HCT116 (cell line): ENCODE measurements around the gene DLST. TPM values are rescaled to one million over a fixed set of nuclear protein-coding genes. Genes with fewer than 3 reads are reported as not detected.

Source experiments
- ATAC-seq: fragments of 200-7000 bp; cut with Tn5 transposase; 2 replicates; pipeline ENCODE4 v1.9.1; 2020; ENCODE audit warnings: mild to moderate bottlenecking, moderate library complexity
- BruUV-seq: library from RNA; stranded (reverse); fragments of 400-500 nt; replicated peaks from 2 replicates; lab custom pipeline; 2021; lab: Mats Ljungman, UMichigan
- CTCF ChIA-PET: fragments of 300-600 bp; sonication (Branson Sonifier 250); formaldehyde crosslinking; loops from one replicate; lab custom pipeline; 2021; ENCODE audit warnings: antibody characterized with exemption; lab: Charles Lee
- POLR2A ChIA-PET: fragments of 300-600, 350-600 bp; sonication (Branson Sonifier 250); formaldehyde crosslinking; loops from one replicate; lab custom pipeline; 2021; ENCODE audit warnings: antibody characterized with exemption; lab: Charles Lee
- RAD21 ChIA-PET, 2 experiments: fragments of 300-600 bp; sonication (Branson Sonifier 250); formaldehyde crosslinking; loops; one replicate each; lab custom pipeline; 2023; ENCODE audit warnings: low total read pairs in 2 of 2; ENCODE audit not compliant: uncharacterized antibody in 2 of 2, unreplicated experiment in 2 of 2, low non-redundant PET in 1 of 2; lab: Charles Lee
- DNase-seq: peaks from one replicate; pipeline ENCODE4 v3.0.0-alpha.2; 2010; ENCODE audit warnings: low read depth, low spot score
- H2AFZ ChIP-seq: fragments of 200-600 bp; shearing (Covaris generic), sonication (generic); 2 replicates; pipeline ENCODE4 v1.6.1; 2017; ENCODE audit warnings: low read depth, mixed run types, mixed read lengths, antibody characterized with exemption, low read length; ENCODE audit not compliant: poor library complexity, severe bottlenecking
- H3K27ac ChIP-seq: 2 replicates; pipeline ENCODE4 v1.5.1; 2012; ENCODE audit warnings: low read depth, low read length
- H3K27me3 ChIP-seq: fragments of 200-600 bp; sonication (generic); 2 replicates; pipeline ENCODE4 v1.6.1; 2016; ENCODE audit warnings: mixed run types, low read length, mixed read lengths; ENCODE audit not compliant: insufficient read depth
- H3K36me3 ChIP-seq, 2 experiments: fragments of 200-500 bp in 1 of 2; fragments of 200-600 bp in 1 of 2; sonication (Bioruptor generic) in 1 of 2; sonication (generic) in 1 of 2; 2 replicates each; pipeline versions ENCODE4 v1.5.1 to v1.6.1; 2014 to 2016; ENCODE audit warnings: low read length in 2 of 2, inconsistent platforms in 1 of 2, mixed read lengths in 1 of 2, mixed run types in 1 of 2; ENCODE audit not compliant: insufficient read depth in 2 of 2, control insufficient read depth in 1 of 2
- H3K4me1 ChIP-seq, 2 experiments: fragments of 200-600 bp in 1 of 2; sonication (generic) in 1 of 2; 2 replicates each; pipeline versions ENCODE4 v1.5.1 to v1.6.1; 2012 to 2017; ENCODE audit warnings: low read length in 2 of 2, inconsistent platforms in 1 of 2, mild to moderate bottlenecking in 1 of 2, mixed read lengths in 1 of 2, mixed run types in 1 of 2, moderate library complexity in 1 of 2; ENCODE audit not compliant: insufficient read depth in 2 of 2, control insufficient read depth in 1 of 2
- H3K4me2 ChIP-seq: fragments of 200-600 bp; sonication (generic); 2 replicates; pipeline ENCODE4 v1.6.1; 2017; ENCODE audit warnings: mixed run types, low read length, mixed read lengths
- H3K4me3 ChIP-seq, 2 experiments: fragments of 200-600 bp in 1 of 2; sonication (generic) in 1 of 2; replicated peaks in 1 of 2; 2 replicates each; pipeline ENCODE4 v1.5.1; 2011 to 2016; ENCODE audit warnings: low read length in 2 of 2, control low read depth in 1 of 2, low read depth in 1 of 2, mild to moderate bottlenecking in 1 of 2, mixed read lengths in 1 of 2, mixed run types in 1 of 2
- H3K79me2 ChIP-seq: fragments of 200-600 bp; sonication (generic); 2 replicates; pipeline ENCODE4 v1.6.1; 2017; ENCODE audit warnings: mild to moderate bottlenecking, mixed run types, low read length, moderate library complexity, mixed read lengths; ENCODE audit not compliant: insufficient read depth
- H3K9ac ChIP-seq: fragments of 200-600 bp; sonication (generic); 2 replicates; pipeline ENCODE4 v1.6.1; 2016; ENCODE audit warnings: low read length, mixed read lengths
- H3K9me2 ChIP-seq: fragments of 200-600 bp; sonication (generic), shearing (Covaris generic); 2 replicates; pipeline ENCODE4 v1.6.1; 2017; ENCODE audit warnings: mixed run types, mild to moderate bottlenecking, moderate library complexity; ENCODE audit not compliant: insufficient read depth
- H3K9me3 ChIP-seq, 2 experiments: fragments of 200-500 bp in 1 of 2; fragments of 200-600 bp in 1 of 2; sonication (Bioruptor generic) in 1 of 2; sonication (generic) in 1 of 2; 2 replicates each; pipeline ENCODE4 v1.6.1; 2014 to 2017; ENCODE audit warnings: low read length in 2 of 2, mixed read lengths in 2 of 2, inconsistent platforms in 1 of 2, low read depth in 1 of 2, mild to moderate bottlenecking in 1 of 2, mixed run types in 1 of 2, moderate library complexity in 1 of 2; ENCODE audit not compliant: control insufficient read depth in 1 of 2, insufficient read depth in 1 of 2
- H4K20me1 ChIP-seq: fragments of 200-600 bp; sonication (generic), shearing (Covaris generic); 2 replicates; pipeline ENCODE4 v1.6.1; 2017; ENCODE audit warnings: mixed run types, mild to moderate bottlenecking, moderate library complexity; ENCODE audit not compliant: insufficient read depth
- ELF1 ChIP-seq: IDR thresholded peaks from 2 replicates; pipeline ENCODE4 v1.6.1; 2012; ENCODE audit warnings: low read depth, borderline replicate concordance
- FOSL1 ChIP-seq: IDR thresholded peaks from 2 replicates; pipeline ENCODE4 v1.6.1; 2012; ENCODE audit warnings: low read depth
- POLR2AphosphoS5 ChIP-seq: IDR thresholded peaks from 2 replicates; pipeline ENCODE4 v1.6.1; 2011; ENCODE audit warnings: mild to moderate bottlenecking, low read depth, low read length, moderate library complexity
- REST ChIP-seq: IDR thresholded peaks from 2 replicates; pipeline ENCODE4 v1.6.1; 2012; ENCODE audit warnings: low read depth
- SIN3A ChIP-seq: IDR thresholded peaks from 2 replicates; pipeline ENCODE4 v1.6.1; 2012; ENCODE audit warnings: low read depth
- SP1 ChIP-seq: IDR thresholded peaks from 2 replicates; pipeline ENCODE4 v1.6.1; 2012; ENCODE audit warnings: low read depth
- YY1 ChIP-seq: IDR thresholded peaks from 2 replicates; pipeline ENCODE4 v1.6.1; 2011; ENCODE audit warnings: low read length, low read depth, moderate library complexity, mild to moderate bottlenecking; ENCODE audit not compliant: insufficient replicate concordance; ENCODE audit errors: extremely low read depth
- ZBTB33 ChIP-seq: IDR thresholded peaks from 2 replicates; pipeline ENCODE4 v1.6.1; 2011; ENCODE audit warnings: mild to moderate bottlenecking, low read length, moderate library complexity; ENCODE audit not compliant: insufficient replicate concordance; ENCODE audit errors: extremely low read depth
- ZFX ChIP-seq: fragments of 450-650 bp; IDR thresholded peaks from 2 replicates; pipeline ENCODE4 v1.6.1; 2017
- ZNF274 ChIP-seq: fragments of 200-500 bp; sonication (Bioruptor generic); IDR thresholded peaks from 2 replicates; pipeline ENCODE4 v1.6.1; 2014; ENCODE audit warnings: mild to moderate bottlenecking, low read depth, low read length, inconsistent platforms
- intact Hi-C: fragments of 100-400 bp; cut with micrococcal nuclease; formaldehyde crosslinking; loops from 2 replicates; pipeline ENCODE4 v1.10.0; 2022
- total RNA-seq: library from RNA; stranded (reverse); gene quantifications from one replicate; pipeline ENCODE4 v1.2.1, GENCODE V29; 2021; ENCODE audit not compliant: unreplicated experiment

Gene DLST
- total RNA-seq, 1 experiment from 2014 or later, result 101 TPM

GRCh38 chr14:74952180-74952665 lies 70.5 kb downstream of the DLST start:
- ATAC-seq (no peak), DNase-seq (no peak)
- Histone ChIP-seq H3K27ac (no peak overlapping the region), H3K36me3 (no peaks in the 10 kb centered on the region), H3K4me1 (peaks cover 4 to 25% of the 10 kb centered on the region in 2 experiments; a peak in 3 of 4 replicates), H3K79me2 (no peaks in the 10 kb centered on the region), H3K4me2 (no peak overlapping the region), H3K9ac (no peak overlapping the region), H4K20me1 (no peaks in the 10 kb centered on the region), H3K9me3 (no peaks in the 10 kb centered on the region), H2AFZ (no peak overlapping the region), H3K4me3 (no peak overlapping the region), H3K9me2 (no peaks in the 10 kb centered on the region), H3K27me3 (no peaks in the 10 kb centered on the region)
- ChIA-PET RAD21 (no interaction called here), POLR2A (no interaction called here), CTCF (no interaction called here)
- TF ChIP-seq SIN3A (no peak), ZFX (no peak), REST (no peak), FOSL1 (no peak), YY1 (no peak), ZBTB33 (no peak), POLR2AphosphoS5 (no peak), ELF1 (no peak), SP1 (no peak), ZNF274 (no peak)
- intact Hi-C loops, result no loop called here
- no TSS peak for BruUV-seq
